H1 (cell line): ENCODE measurements around the gene TOM1L2. TPM values are rescaled to one million over a fixed set of nuclear protein-coding genes. Genes with fewer than 3 reads are reported as not detected.
A peak's percentile ranks its signal among the peaks of the same experiment; 100 is the strongest.

ENCODE experiments used
- CTCF ChIA-PET: fragments of 300-600 bp; sonication (Branson Sonifier 250); formaldehyde crosslinking; loops from one replicate; lab custom pipeline; 2021; ENCODE audit not compliant: partially characterized antibody; lab: Charles Lee
- POLR2A ChIA-PET: fragments of 300-600 bp; sonication (Branson Sonifier 250); formaldehyde crosslinking; loops from one replicate; lab custom pipeline; 2021; ENCODE audit warnings: inconsistent platforms; ENCODE audit not compliant: partially characterized antibody; lab: Charles Lee
- DNase-seq, 2 experiments: peaks; one replicate each; pipeline versions ENCODE4 v3.0.0 to v3.0.0-alpha.2; 2010 to 2022; ENCODE audit warnings: low spot score in 2 of 2, low read depth in 1 of 2, mixed read lengths in 1 of 2
- FAIRE-seq: peaks from 2 replicates; lab custom pipeline; 2011; peaks lifted over from hg19 to GRCh38; lab: Jason Lieb, UNC
- H2AFZ ChIP-seq: 2 replicates; pipeline ENCODE4 v1.8.1; 2012; ENCODE audit warnings: low read length, inconsistent platforms
- H2AK5ac ChIP-seq: 2 replicates; pipeline ENCODE4 v1.6.1; 2013; ENCODE audit warnings: low read depth, low read length
- H2BK120ac ChIP-seq: replicated peaks from 2 replicates; pipeline ENCODE3; 2013; ENCODE audit warnings: low read depth, low read length, inconsistent platforms
- H2BK12ac ChIP-seq: 2 replicates; pipeline ENCODE4 v1.6.1; 2013; ENCODE audit warnings: low read depth, low read length
- H2BK15ac ChIP-seq: 2 replicates; pipeline ENCODE4 v1.6.1; 2013; ENCODE audit warnings: low read length
- H2BK20ac ChIP-seq: 2 replicates; pipeline ENCODE4 v1.6.1; 2013; ENCODE audit warnings: low read length
- H2BK5ac ChIP-seq: 2 replicates; pipeline ENCODE4 v1.6.1; 2013; ENCODE audit warnings: low read depth, low read length
- H3K14ac ChIP-seq: 2 replicates; pipeline ENCODE4 v1.6.1; 2013; ENCODE audit warnings: inconsistent platforms; ENCODE audit not compliant: insufficient read length
- H3K18ac ChIP-seq: 2 replicates; pipeline ENCODE4 v1.6.1; 2013; ENCODE audit warnings: low read length; ENCODE audit errors: extremely low read depth
- H3K23ac ChIP-seq: 2 replicates; pipeline ENCODE4 v1.6.1; 2013; ENCODE audit warnings: inconsistent platforms; ENCODE audit not compliant: insufficient read length
- H3K23me2 ChIP-seq: 2 replicates; pipeline ENCODE4 v1.6.1; 2013; ENCODE audit warnings: low read depth, low read length
- H3K27ac ChIP-seq: 2 replicates; pipeline ENCODE4 v1.6.1; 2011; ENCODE audit warnings: low read depth, low read length, inconsistent platforms
- H3K27me3 ChIP-seq, 4 experiments: replicated peaks in 1 of 4; 1 replicate in 1 of 4; 2 replicates in 3 of 4; pipeline versions ENCODE4 v1.6.1 to v1.8.1; 2011 to 2013; ENCODE audit warnings: low read length in 3 of 4, mild to moderate bottlenecking in 3 of 4, inconsistent platforms in 2 of 4, mixed read lengths in 2 of 4, moderate library complexity in 1 of 4; ENCODE audit not compliant: control insufficient read depth in 3 of 4, insufficient read depth in 3 of 4; ENCODE audit errors: extremely low read depth in 1 of 4
- H3K36me3 ChIP-seq, 4 experiments: 2 replicates each; pipeline versions ENCODE4 v1.6.1 to v1.8.1; 2011 to 2013; ENCODE audit warnings: mild to moderate bottlenecking in 4 of 4, low read length in 3 of 4, moderate library complexity in 2 of 4, control low read depth in 1 of 4, inconsistent platforms in 1 of 4; ENCODE audit not compliant: insufficient read depth in 4 of 4, control insufficient read depth in 2 of 4
- H3K4ac ChIP-seq: replicated peaks from 2 replicates; pipeline ENCODE3; 2013; ENCODE audit warnings: low read length, low read depth, mixed read lengths, inconsistent platforms; ENCODE audit not compliant: insufficient read length
- H3K4me1 ChIP-seq, 4 experiments: replicated peaks in 1 of 4; 1 replicate in 1 of 4; 2 replicates in 3 of 4; pipeline versions ENCODE4 v1.6.1 to v1.8.1; 2011 to 2013; ENCODE audit warnings: low read length in 3 of 4, inconsistent platforms in 2 of 4, mixed read lengths in 1 of 4; ENCODE audit not compliant: insufficient read depth in 4 of 4, control insufficient read depth in 3 of 4
- H3K4me2 ChIP-seq, 2 experiments: 2 replicates each; pipeline versions ENCODE4 v1.6.1 to v1.8.1; 2011 to 2013; ENCODE audit warnings: low read depth in 2 of 2, low read length in 2 of 2, control low read depth in 1 of 2, inconsistent platforms in 1 of 2, mild to moderate bottlenecking in 1 of 2; ENCODE audit not compliant: insufficient read depth in 1 of 2
- H3K4me3 ChIP-seq, 4 experiments: fragments of 200-600, 300-600 bp in 1 of 4; sonication (generic), shearing (Covaris generic), sonication (Bioruptor Twin) in 1 of 4; 2 replicates each; pipeline versions ENCODE4 v1.5.1 to v1.8.1; 2011 to 2016; ENCODE audit warnings: low read length in 4 of 4, low read depth in 3 of 4, control low read depth in 2 of 4, inconsistent platforms in 2 of 4, mild to moderate bottlenecking in 2 of 4, mixed read lengths in 1 of 4, moderate library complexity in 1 of 4; ENCODE audit not compliant: insufficient read depth in 2 of 4; ENCODE audit errors: extremely low read depth in 1 of 4
- H3K56ac ChIP-seq: replicated peaks from 2 replicates; pipeline ENCODE3; 2013; ENCODE audit warnings: low read depth, mild to moderate bottlenecking, mixed read lengths, low read length, inconsistent platforms; ENCODE audit not compliant: insufficient read length
- H3K79me1 ChIP-seq: 2 replicates; pipeline ENCODE4 v1.6.1; 2013; ENCODE audit warnings: low read depth, low read length, control low read depth
- H3K79me2 ChIP-seq, 2 experiments: 2 replicates each; pipeline versions ENCODE4 v1.6.1 to v1.8.1; 2012 to 2013; ENCODE audit warnings: low read length in 2 of 2, mild to moderate bottlenecking in 2 of 2, inconsistent platforms in 1 of 2; ENCODE audit not compliant: insufficient read depth in 2 of 2, control insufficient read depth in 1 of 2
- H3K9ac ChIP-seq, 4 experiments: replicated peaks in 1 of 4; 1 replicate in 1 of 4; 2 replicates in 3 of 4; pipeline versions ENCODE4 v1.6.1 to v1.8.1; 2011 to 2013; ENCODE audit warnings: low read depth in 3 of 4, low read length in 3 of 4, control low read depth in 2 of 4, mild to moderate bottlenecking in 2 of 4, moderate library complexity in 2 of 4, inconsistent platforms in 1 of 4; ENCODE audit errors: extremely low read depth in 1 of 4
- H3K9me3 ChIP-seq, 2 experiments: 2 replicates each; pipeline versions ENCODE4 v1.6.1 to v1.8.1; 2012 to 2013; ENCODE audit warnings: mild to moderate bottlenecking in 2 of 2, moderate library complexity in 2 of 2, control low read depth in 1 of 2, inconsistent platforms in 1 of 2, low read depth in 1 of 2, low read length in 1 of 2, mixed read lengths in 1 of 2; ENCODE audit not compliant: insufficient read depth in 2 of 2
- H4K20me1 ChIP-seq, 2 experiments: replicated peaks in 1 of 2; 2 replicates each; pipeline versions ENCODE3 to v1.8.1; 2011 to 2013; ENCODE audit warnings: inconsistent platforms in 2 of 2, low read length in 2 of 2, mild to moderate bottlenecking in 1 of 2; ENCODE audit not compliant: insufficient read depth in 2 of 2, control insufficient read depth in 1 of 2
- H4K5ac ChIP-seq: 2 replicates; pipeline ENCODE4 v1.6.1; 2013; ENCODE audit warnings: low read length, low read depth, mixed read lengths, inconsistent platforms; ENCODE audit not compliant: insufficient read length
- H4K8ac ChIP-seq: 2 replicates; pipeline ENCODE4 v1.8.0; 2013; ENCODE audit warnings: mild to moderate bottlenecking, moderate library complexity, low read length, inconsistent platforms; ENCODE audit not compliant: insufficient read depth; ENCODE audit errors: extremely low read depth
- H4K91ac ChIP-seq: replicated peaks from 2 replicates; pipeline ENCODE3; 2013; ENCODE audit warnings: low read length, mixed read lengths, inconsistent platforms; ENCODE audit not compliant: insufficient read length
- ASH2L ChIP-seq: fragments of 200-600, 300-600 bp; sonication (generic); IDR thresholded peaks from one replicate; pipeline ENCODE4 v1.7.1; 2017; ENCODE audit warnings: low read length
- BACH1 ChIP-seq: IDR thresholded peaks from 2 replicates; pipeline ENCODE4 v1.6.1; 2012; ENCODE audit warnings: low read length, improper control_type of control experiment
- CREB1 ChIP-seq: IDR thresholded peaks from 2 replicates; pipeline ENCODE4 v1.6.1; 2012; ENCODE audit warnings: inconsistent platforms
- CTCF ChIP-seq, 3 experiments: IDR thresholded peaks; 1 replicate in 2 of 3; 2 replicates in 1 of 3; pipeline versions ENCODE4 v1.5.1 to v1.6.1; 2011; ENCODE audit warnings: low read length in 3 of 3, mild to moderate bottlenecking in 3 of 3, inconsistent platforms in 2 of 3, low read depth in 1 of 3, moderate library complexity in 1 of 3; ENCODE audit not compliant: insufficient read depth in 1 of 3; ENCODE audit errors: control extremely low read depth in 1 of 3
- GABPA ChIP-seq: IDR thresholded peaks from 2 replicates; pipeline ENCODE4 v1.6.1; 2011; ENCODE audit warnings: mild to moderate bottlenecking, low read length, moderate library complexity, borderline replicate concordance; ENCODE audit not compliant: insufficient read depth
- JUND ChIP-seq: IDR thresholded peaks from 2 replicates; pipeline ENCODE4 v1.6.1; 2011; ENCODE audit warnings: mild to moderate bottlenecking, improper control_type of control experiment, low read length
- MAFK ChIP-seq: IDR thresholded peaks from 2 replicates; pipeline ENCODE4 v1.6.1; 2012; ENCODE audit warnings: low read depth, mild to moderate bottlenecking, improper control_type of control experiment, low read length
- PHF8 ChIP-seq: fragments of 200-600 bp; sonication (generic); conservative IDR thresholded peaks from 2 replicates; pipeline ENCODE4 v1.7.1; 2012; ENCODE audit warnings: low read depth, mild to moderate bottlenecking, inconsistent platforms, low read length, moderate library complexity
- POU5F1 ChIP-seq: IDR thresholded peaks from 2 replicates; pipeline ENCODE4 v1.6.1; 2011; ENCODE audit warnings: low read depth, mild to moderate bottlenecking, low read length, moderate library complexity
- RBBP5 ChIP-seq: IDR thresholded peaks from 2 replicates; pipeline ENCODE4 v1.7.1; 2012; ENCODE audit warnings: low read depth, mild to moderate bottlenecking, inconsistent platforms, low read length, moderate library complexity, borderline replicate concordance
- TAF7 ChIP-seq: optimal IDR thresholded peaks from 2 replicates; pipeline ENCODE3; 2011; ENCODE audit warnings: low read depth, mild to moderate bottlenecking, inconsistent platforms, low read length, moderate library complexity, borderline replicate concordance
- TEAD4 ChIP-seq: IDR thresholded peaks from 2 replicates; pipeline ENCODE4 v1.6.1; 2012; ENCODE audit warnings: low read depth, low read length, inconsistent platforms, mixed read lengths
- WGBS, 2 experiments: shearing (Covaris generic) in 1 of 2; methylation state at CpG; one replicate each; pipeline versions ENCODE4 v1.1.6 to v1.1.7; 2013 to 2015; ENCODE audit warnings: low lambda C conversion rate in 2 of 2, mixed read lengths in 2 of 2, inconsistent platforms in 1 of 2, low coverage in 1 of 2, missing lambda C conversion rate in 1 of 2; ENCODE audit not compliant: insufficient replicate concordance in 2 of 2, insufficient coverage in 1 of 2, insufficient read length in 1 of 2; ENCODE audit errors: extremely low coverage in 1 of 2, missing lambda C conversion rate in 1 of 2; 5-methylcytosine and 5-hydroxymethylcytosine counted together
- polyA plus RNA-seq, 7 experiments: library from polyadenylated mRNA; depleted of rRNA in 3 of 7; stranded (reverse) in 5 of 7; unstranded in 2 of 7; fragments of >200 nt in 5 of 7; fragments of 200-250 nt in 2 of 7; gene quantifications; 1 replicate in 5 of 7; 2 replicates in 1 of 7; 4 replicates in 1 of 7; pipeline versions ENCODE4 v1.2.1 to v1.2.3, GENCODE V29; 2011 to 2013; ENCODE audit warnings: missing spikeins in 2 of 7, mixed read lengths in 2 of 7
- total RNA-seq: library from RNA; stranded (reverse); fragmentation: NEBNext Ultra II Directional; extraction: Animal tissue kit (Norgen Biotek cat#: 25700); gene quantifications from 2 replicates; pipeline ENCODE4 v1.2.1, GENCODE V29; 2021

The TOM1L2 gene
- total and polyA plus RNA-seq, 2 of the 8 experiments (the other 6 are each of a cell fraction or from before 2014, with no cell fraction given), result 2.0 to 3.4 TPM

GRCh38 chr17:17979778-17980177 is 7.6 kb upstream of the TOM1L2 start:
- Histone ChIP-seq H2AK5ac (no peak overlapping the region), H3K23ac (no peak overlapping the region), H2BK5ac (no peak overlapping the region), H4K20me1 (no peaks in the 10 kb centered on the region), H3K9me3 (no peaks in the 10 kb centered on the region), H3K23me2 (no peaks in the 10 kb centered on the region), H3K27ac (no peak overlapping the region), H3K27me3 (no peaks in the 10 kb centered on the region), H3K18ac (no peak overlapping the region), H3K36me3 (no peaks in the 10 kb centered on the region), H3K4ac (no peak overlapping the region), H2BK120ac (no peak overlapping the region), H2BK15ac (no peak overlapping the region), H3K4me1 (no peaks in the 10 kb centered on the region), H3K4me2 (no peak overlapping the region), H4K5ac (no peak overlapping the region), H4K8ac (peak overlapping the region; percentile 22; the same call in 1 of the 2 replicates), H2BK12ac (no peak overlapping the region), H3K9ac (no peak overlapping the region), H3K79me1 (no peaks in the 10 kb centered on the region), H3K4me3 (no peak overlapping the region), H4K91ac (no peak overlapping the region), H3K14ac (no peak overlapping the region), H3K56ac (no peak overlapping the region)
- CTCF ChIA-PET, result interaction anchor here (1.4 to 1.6 kb wide), 2 partner anchors 15 to 53 kb away, joined by 6 to 7 read pairs; no protein-coding TSS in a partner anchor
- POLR2A ChIA-PET, result interaction anchor here (1.4 kb wide), 1 partner anchor 19 kb away, joined by 3 read pairs; no protein-coding TSS in a partner anchor
- 70% methylated on average over 2 of the region's 3 CpGs; no CpG with 5 or more reads in 1 of the 2 experiments for WGBS, 2 experiments
- DNase-seq (no peak), FAIRE-seq (no peak)
- TF ChIP-seq MAFK, result no peak
- TF ChIP-seq TAF7, result no peak
- TF ChIP-seq GABPA, result no peak
- no peak for TF ChIP-seq CTCF (IDR thresholded peaks at IDR 0.05; ENCODE audit: control extremely low read depth in 1 of 3, insufficient read depth in 1 of 3, low read depth in 1 of 3, low read length in 3 of 3)
- TF ChIP-seq RBBP5, result no peak
- no peak for TF ChIP-seq BACH1
- TF ChIP-seq TEAD4, result no peak
- no peak for TF ChIP-seq JUND
- no peak for TF ChIP-seq ASH2L
- no peak for TF ChIP-seq CREB1
- TF ChIP-seq POU5F1, result no peak
- no peak for TF ChIP-seq PHF8
- TF ChIP-seq, all 59 proteins: peak for 0
- H2AFZ ChIP-seq, result no peak overlapping the region
- no peak overlapping the region for H2BK20ac ChIP-seq
- H3K79me2 ChIP-seq, result no peaks in the 10 kb centered on the region
